ENCODE data around the gene SNX21. TPM values are rescaled to one million over a fixed set of nuclear protein-coding genes. Genes with fewer than 3 reads are reported as not detected.
"Not testable (repeated sequence)": the region's sequence is repeated elsewhere in the genome, so short reads cannot be mapped to it uniquely, and the experiment has no call there.

Gene SNX21
- total RNA-seq, 1 donor: 5.7 TPM

DNA sequence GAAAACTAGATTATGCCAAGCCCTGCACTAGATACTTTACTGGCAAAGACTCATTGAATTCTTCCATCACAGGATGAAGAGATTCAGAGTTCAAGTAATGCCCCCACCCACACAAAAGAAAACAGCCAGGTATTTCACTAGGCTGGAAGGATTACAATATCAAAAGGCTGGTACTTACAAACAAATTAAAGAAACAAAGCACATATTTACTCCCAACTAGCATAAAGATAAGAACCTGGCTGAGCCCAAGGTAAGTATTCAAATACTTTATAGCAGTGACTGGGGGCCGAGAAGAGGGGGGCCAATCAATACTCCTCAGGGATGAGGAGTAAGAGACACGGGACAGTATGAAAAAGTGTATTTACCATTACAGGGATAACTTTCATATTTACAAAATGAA, 19.9 kb downstream of the SNX21 start:
- Histone ChIP-seq H3K27me3 (ENCODE audit: insufficient read depth, low read length) (no peaks in the 10 kb centered on the region), H3K9me3 (ENCODE audit: low read depth, low read length) (no peaks in the 10 kb centered on the region), H3K4me3 (ENCODE audit: low read length) (no peak overlapping the region), H3K4me1 (ENCODE audit: insufficient read depth, low read length) (peaks cover 27% of the 10 kb centered on the region)

DNA sequence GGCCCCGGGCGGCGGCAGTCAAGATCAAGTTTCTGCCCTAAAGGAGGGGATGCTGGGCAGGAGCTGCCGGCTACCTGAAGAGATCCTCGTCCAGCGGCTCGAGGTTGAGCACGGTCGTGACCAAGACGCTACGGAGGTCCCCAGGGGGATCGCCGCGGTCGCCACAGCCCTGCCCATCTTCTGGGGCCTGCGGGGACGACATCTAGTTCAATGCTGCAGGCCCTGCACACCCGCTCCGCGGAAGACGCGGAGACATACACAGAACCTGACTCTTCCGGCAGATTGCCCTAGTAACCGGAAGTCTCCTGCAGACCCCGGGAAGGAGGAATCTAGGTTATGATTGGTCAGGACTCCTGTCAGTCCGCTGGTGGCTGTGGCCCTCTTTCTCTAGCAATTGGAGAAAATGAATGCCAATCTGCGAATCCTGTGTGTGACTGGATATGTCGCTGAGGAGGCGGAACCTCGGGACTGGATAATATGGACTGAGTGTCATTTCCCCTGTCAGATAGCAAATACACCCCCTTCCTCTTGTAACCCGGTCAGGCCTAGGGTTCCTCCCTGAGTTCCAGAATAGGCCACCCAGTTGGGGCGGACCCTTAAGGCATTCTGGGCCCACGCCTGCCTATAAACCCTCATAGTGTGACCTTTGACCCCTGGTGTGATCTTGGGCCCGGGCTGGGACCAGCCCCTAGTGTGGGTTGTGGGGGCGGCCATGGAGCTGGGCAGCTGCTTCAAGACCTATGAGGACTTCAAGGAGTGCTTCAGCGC, 23.7 kb downstream of the SNX21 start, which contains the start of the genes ACOT8 and ZSWIM3:
Gene ACOT8 (minus strand): TSS at position 279 of the 768 bp plus-strand sequence. CDS start 77 bp downstream, at position 202.
Gene ZSWIM3 (plus strand): TSS at position 501 of the 768 bp plus-strand sequence. CDS start 212 bp downstream, at position 713.
- peak within 1 kb of the TSS; percentile 67 for H3K4me3 ChIP-seq (ENCODE audit: low read length)
- H3K9me3 ChIP-seq (ENCODE audit: low read depth, low read length): no peaks in the 10 kb centered on the region
- H3K4me1 ChIP-seq (ENCODE audit: insufficient read depth, low read length): peaks cover 28% of the 10 kb centered on the region
- H3K27me3 ChIP-seq (ENCODE audit: insufficient read depth, low read length): no peaks in the 10 kb centered on the region

DNA sequence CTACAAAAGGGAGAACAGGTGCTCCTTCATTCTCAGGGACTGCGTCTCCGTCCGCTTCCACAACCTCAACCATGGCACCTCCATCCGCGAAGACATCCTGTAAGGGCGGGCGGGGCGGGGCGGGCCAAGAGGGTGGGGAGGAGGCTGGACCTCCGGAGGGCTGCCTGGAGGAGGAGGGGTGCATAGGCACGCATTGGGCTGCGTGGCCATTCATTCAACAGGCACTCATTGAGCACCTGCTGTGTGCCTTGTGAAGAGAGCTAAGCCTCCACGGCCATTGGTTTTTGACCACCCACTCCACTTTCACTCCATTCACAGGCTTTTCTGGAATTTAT, 24.2 kb downstream of the SNX21 start:
- Histone ChIP-seq H3K4me3 (ENCODE audit: low read length) (peak overlapping the region; percentile 67), H3K27me3 (ENCODE audit: insufficient read depth, low read length) (no peaks in the 10 kb centered on the region), H3K9me3 (ENCODE audit: low read depth, low read length) (no peaks in the 10 kb centered on the region), H3K4me1 (ENCODE audit: insufficient read depth, low read length) (peaks cover 28% of the 10 kb centered on the region)

DNA sequence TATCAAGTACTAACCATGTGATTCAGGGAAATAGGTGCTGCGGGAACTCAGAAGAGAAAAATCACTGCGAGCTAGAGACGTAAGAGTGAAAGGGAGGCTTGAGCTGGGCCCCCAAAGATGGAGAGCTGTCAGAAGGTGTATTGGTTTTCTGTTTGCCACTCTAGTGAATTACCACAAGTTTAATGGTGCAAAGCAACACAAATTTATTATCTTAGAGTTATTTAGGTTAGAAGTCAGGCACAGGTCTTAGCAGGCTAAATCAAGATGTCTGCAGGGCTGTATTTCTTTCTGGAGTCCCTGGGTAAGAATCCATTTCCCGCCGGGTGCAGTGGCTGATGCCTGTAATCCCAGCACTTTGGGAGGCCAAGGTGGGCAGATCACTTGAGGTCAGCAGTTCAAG, 26.3 kb downstream of the SNX21 start:
- no peak overlapping the region for H3K4me3 ChIP-seq (ENCODE audit: low read length)
- peaks cover 25% of the 10 kb centered on the region for H3K4me1 ChIP-seq (ENCODE audit: insufficient read depth, low read length)
- no peaks in the 10 kb centered on the region for H3K27me3 ChIP-seq (ENCODE audit: insufficient read depth, low read length)
- H3K9me3 ChIP-seq (ENCODE audit: low read depth, low read length): no peaks in the 10 kb centered on the region

DNA sequence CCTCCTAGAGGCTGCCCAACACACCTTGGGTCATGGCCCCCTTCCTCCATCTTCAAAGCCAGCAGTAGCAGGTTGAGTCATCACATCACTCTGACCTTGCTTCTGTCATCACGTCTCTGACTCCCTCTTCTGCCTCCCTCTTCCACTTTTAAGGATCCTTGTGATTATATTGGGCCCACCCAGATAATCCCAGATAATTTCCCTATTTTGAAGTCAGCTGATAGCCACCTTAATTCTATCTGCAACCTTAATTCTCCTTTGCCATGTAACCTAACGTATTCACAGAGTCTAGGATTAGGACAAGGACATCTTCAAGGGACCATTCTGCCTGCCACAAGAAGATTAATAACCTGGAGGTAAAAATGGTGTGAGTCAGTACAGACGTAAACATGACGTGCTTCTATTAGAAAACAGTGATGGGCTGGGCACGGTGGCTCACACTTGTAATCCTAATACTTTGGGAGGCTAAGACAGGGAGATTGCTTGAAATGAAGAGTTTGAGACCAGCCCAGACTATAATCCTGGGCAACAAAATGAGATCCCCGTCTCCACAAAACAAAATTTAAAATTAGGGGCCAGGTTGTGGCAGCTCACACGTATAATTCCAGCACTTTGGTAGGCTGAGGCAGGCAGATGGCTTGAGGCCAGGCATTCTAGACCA, 27.1 kb downstream of the SNX21 start:
- Histone ChIP-seq H3K9me3 (ENCODE audit: low read depth, low read length) (no peaks in the 10 kb centered on the region), H3K4me3 (ENCODE audit: low read length) (no peak overlapping the region), H3K27me3 (ENCODE audit: insufficient read depth, low read length) (no peaks in the 10 kb centered on the region), H3K4me1 (ENCODE audit: insufficient read depth, low read length) (peaks cover 20% of the 10 kb centered on the region)

DNA sequence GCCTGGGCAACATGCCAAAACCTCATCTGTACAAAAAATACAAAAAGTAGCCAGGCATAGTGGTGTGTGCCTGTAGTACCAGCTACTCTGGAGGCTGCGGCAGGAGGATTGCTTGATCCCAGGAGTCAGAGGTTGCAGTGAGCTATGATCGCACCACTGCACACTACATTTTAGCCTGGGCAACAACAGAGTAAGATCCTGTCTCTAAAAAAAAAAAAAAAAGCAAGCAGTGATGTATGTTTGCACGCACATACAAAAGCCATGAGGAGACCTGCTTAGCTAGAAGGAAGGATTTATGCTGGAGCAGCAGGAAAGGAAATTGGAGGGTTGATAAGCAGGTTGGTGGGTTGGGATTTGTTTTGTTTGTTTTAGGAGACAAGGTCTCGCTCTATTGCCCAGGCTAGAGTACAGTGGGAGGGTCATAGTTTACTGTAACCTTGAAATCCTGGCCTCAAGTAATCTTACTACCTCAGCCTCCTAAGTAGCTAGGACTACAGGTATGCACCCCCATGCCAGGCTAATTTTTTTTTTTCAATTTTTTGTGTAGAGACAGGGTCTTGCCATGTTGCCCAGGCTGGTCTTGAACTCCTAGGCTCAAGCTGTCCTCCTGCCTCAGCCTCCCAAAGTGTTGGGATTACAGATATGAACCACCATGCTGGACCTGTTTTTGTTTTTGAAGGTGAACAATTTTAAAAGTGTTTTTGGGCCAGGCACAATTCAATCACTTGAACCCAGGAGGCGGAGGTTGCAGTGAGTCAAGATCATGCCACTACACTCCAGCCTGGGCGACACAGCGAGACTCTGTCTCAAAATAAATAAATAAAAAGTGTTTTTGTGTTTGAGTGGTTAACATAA, 27.8 kb downstream of the SNX21 start:
- H3K4me1 ChIP-seq (ENCODE audit: insufficient read depth, low read length): peaks cover 12% of the 10 kb centered on the region
- H3K4me3 ChIP-seq (ENCODE audit: low read length): no peak overlapping the region
- no peaks in the 10 kb centered on the region for H3K9me3 ChIP-seq (ENCODE audit: low read depth, low read length)
- no peaks in the 10 kb centered on the region for H3K27me3 ChIP-seq (ENCODE audit: insufficient read depth, low read length)

DNA sequence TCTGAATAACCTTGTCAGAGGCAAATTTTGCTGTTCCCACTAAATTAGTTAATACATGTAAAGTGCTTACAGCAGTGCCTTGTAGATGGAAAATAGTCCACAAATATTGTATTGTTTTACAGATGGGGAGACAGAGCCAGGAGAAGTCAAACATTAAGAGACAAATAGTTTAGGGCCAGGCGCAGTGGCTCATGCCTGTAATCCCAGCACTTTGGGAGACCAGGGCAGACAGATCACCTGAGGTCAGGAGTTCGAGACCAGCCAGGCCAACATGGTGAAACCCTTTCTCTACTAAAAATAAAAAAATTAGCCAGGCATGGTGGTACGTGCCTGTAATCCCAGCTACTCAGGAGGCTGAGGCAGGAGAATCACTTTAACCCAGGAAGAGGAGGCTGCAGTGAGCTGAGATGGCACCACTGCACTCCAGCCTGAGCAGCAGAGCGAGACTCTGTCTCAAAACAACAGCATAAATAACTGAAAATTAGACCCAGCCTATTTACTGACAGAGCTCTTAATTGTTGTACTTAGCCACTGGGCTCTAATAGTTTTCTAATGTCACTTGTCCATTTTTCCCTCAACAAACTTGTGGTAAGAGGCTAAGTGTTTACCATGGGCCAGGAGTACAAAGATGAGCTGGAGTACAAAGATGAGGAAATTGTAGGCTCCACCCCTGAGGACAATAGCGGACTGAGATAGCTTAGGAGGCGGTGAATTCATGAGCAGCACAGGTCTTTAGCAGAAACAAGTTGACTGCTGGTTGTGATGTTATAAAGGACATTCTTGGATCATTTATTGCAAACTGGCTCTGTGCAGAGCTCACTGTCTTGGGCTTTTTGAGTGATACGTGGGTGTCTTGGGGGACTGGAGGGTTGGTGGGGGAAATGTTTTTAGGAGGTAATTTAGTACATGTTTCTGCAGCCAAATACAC, 30.2 kb downstream of the SNX21 start:
- no peak overlapping the region for H3K4me3 ChIP-seq (ENCODE audit: low read length)
- H3K9me3 ChIP-seq (ENCODE audit: low read depth, low read length): no peaks in the 10 kb centered on the region
- H3K27me3 ChIP-seq (ENCODE audit: insufficient read depth, low read length): no peaks in the 10 kb centered on the region
- H3K4me1 ChIP-seq (ENCODE audit: insufficient read depth, low read length): no peaks in the 10 kb centered on the region

DNA sequence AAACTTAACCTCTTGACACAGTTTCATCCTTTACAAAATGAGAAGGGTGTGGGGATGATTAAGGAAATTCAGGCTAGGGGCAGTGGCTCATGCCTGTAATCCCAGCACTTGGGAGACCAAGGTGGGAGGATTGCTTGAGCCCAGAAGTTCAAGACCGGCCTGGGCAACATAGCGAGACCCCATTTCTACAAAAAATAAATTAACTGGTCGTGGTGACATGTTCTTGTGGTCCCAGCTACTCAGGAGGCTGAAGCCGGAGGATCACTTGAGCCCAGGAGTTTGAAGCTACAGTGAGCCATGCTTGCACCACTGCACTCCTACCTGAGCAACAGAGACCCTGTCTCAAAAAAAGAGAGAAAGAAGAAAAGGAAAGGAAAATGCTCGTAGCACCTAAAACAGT, 32.9 kb downstream of the SNX21 start:
- H3K4me1 ChIP-seq (ENCODE audit: insufficient read depth, low read length): no peaks in the 10 kb centered on the region
- no peak overlapping the region for H3K4me3 ChIP-seq (ENCODE audit: low read length)
- H3K9me3 ChIP-seq (ENCODE audit: low read depth, low read length): no peaks in the 10 kb centered on the region
- no peaks in the 10 kb centered on the region for H3K27me3 ChIP-seq (ENCODE audit: insufficient read depth, low read length)

DNA sequence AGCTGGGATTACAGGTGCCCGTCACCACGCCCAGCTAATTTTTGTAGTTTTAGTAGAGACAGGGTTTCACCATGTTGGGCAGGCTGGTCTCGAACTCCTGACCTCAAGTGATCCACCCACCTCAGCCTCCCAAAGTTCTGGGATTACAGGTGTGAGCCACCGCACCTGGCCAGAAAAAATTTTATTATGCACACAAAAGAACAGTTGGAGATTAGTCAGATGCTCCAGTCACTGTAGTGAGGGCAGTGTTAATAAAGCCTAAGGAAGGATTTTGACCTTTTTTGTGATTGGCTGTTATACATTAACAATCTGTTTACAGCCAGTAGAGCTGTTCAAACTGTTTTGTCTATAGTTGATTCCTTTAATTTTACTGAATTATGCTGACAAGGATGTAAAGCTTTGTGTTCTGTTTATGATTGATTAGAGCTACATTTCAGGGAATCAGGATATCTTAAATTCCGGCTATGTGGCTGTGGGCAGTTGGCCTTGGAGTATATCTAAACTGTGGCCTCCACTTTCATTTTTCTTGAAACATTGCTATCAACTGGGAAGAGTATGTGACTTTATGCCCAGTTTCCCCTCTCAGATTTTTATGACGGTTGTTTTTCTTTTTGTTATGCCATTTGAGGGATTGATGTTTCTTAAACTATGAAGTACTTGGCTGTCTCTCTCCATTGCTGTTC, 33.7 kb downstream of the SNX21 start:
- H3K4me3 ChIP-seq (ENCODE audit: low read length): no peak overlapping the region
- no peaks in the 10 kb centered on the region for H3K27me3 ChIP-seq (ENCODE audit: insufficient read depth, low read length)
- H3K9me3 ChIP-seq (ENCODE audit: low read depth, low read length): no peaks in the 10 kb centered on the region
- no peaks in the 10 kb centered on the region for H3K4me1 ChIP-seq (ENCODE audit: insufficient read depth, low read length)

DNA sequence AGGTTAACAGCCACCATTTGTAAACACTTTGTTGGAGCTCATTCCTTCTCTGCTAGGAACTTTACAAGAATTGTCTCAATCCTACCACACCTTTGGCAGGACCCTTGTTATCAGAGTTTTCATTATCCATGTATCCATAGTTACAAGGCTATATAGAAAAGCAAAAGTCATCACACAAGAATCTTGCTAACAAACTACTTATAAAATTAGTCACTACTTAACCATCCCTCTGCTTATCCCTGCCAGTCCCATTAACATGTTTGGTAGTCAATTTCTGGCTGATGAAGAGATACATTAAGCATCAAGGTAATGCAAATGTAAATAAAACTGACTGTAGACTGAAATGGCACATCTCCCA, 34.2 kb downstream of the SNX21 start:
- Histone ChIP-seq H3K4me3 (ENCODE audit: low read length) (no peak overlapping the region), H3K9me3 (ENCODE audit: low read depth, low read length) (no peaks in the 10 kb centered on the region), H3K27me3 (ENCODE audit: insufficient read depth, low read length) (no peaks in the 10 kb centered on the region), H3K4me1 (ENCODE audit: insufficient read depth, low read length) (no peaks in the 10 kb centered on the region)

DNA sequence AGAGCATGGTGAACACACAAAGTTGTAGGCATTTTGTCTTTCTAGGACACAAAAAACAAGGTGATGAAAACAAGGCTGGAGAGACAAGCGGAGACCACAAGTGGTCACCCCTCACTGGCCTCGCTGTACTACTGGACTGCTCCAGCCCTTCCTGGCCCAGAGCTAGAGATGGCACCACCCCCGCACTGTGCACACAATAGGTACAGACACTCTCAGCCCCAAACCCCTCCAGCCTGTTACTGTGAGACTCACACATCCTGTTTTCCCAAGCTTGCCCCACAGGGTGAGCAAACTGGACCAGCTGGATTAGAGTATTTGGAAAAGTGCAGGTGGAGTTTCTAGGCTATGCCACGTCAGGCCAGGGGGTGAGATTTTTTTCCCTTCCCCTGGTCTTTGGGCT, 39.0 kb downstream of the SNX21 start:
- H3K9me3 ChIP-seq (ENCODE audit: low read depth, low read length): no peaks in the 10 kb centered on the region
- no peaks in the 10 kb centered on the region for H3K4me1 ChIP-seq (ENCODE audit: insufficient read depth, low read length)
- no peaks in the 10 kb centered on the region for H3K27me3 ChIP-seq (ENCODE audit: insufficient read depth, low read length)
- no peak overlapping the region for H3K4me3 ChIP-seq (ENCODE audit: low read length)

DNA sequence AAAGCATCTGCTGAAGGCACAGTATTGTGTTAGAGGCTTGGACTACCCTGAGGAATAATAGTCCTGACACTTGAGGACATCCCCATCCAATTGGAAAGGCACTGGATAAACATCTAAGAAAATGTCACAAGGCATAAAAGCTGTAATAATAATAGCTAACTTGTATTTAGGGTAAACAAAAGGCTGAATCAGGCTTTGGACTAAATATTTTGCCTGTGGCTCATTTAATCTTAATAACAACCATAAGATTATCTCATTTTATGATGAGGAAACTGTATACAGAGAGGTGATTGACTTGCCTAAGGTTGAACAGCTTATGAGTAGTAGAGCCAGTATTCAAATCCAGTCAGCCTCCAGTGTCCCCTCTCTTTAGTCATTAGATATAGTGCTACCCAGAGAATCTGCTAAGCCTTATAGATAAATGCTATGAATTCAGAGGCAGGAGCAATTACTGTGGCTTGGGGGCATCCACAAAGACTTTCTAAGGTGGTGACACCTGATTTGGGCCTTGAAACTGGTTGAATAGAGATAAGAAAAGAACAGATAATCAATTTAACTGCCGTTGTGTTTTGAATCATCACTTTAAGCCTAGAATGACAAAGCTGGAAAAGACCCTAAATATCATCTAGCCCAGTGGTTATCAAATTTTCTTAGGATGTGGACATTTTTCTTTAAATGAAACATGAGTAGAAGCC, 40.0 kb downstream of the SNX21 start:
- no peaks in the 10 kb centered on the region for H3K27me3 ChIP-seq (ENCODE audit: insufficient read depth, low read length)

DNA sequence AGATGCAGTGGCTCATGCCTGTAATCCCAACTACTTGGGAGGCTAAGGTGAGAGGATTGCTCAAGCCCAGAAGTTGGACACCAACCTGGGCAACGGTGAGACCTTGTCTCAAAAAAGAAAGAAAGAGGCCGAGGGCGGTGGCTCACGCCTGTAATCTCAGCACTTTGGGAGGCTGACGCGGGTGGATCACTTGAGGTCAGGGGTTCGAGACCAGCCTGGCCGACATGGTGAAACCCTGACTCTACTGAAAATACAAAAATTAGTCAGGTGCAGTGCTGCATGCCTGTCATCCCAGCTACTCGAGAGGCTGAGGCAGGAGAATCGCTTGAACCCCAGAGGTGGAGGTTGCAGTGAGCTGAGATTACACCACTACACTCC, 40.5 kb downstream of the SNX21 start:
- H3K4me3 ChIP-seq (ENCODE audit: low read length); H3K4me1 ChIP-seq (ENCODE audit: insufficient read depth, low read length); H3K27me3 ChIP-seq (ENCODE audit: insufficient read depth, low read length); H3K9me3 ChIP-seq (ENCODE audit: low read depth, low read length): not testable (repeated sequence)

More for the DNA sequence above, 40.0 kb downstream of the SNX21 start:
- no peaks in the 10 kb centered on the region for H3K9me3 ChIP-seq (ENCODE audit: low read depth, low read length)
- no peaks in the 10 kb centered on the region for H3K4me1 ChIP-seq (ENCODE audit: insufficient read depth, low read length)
- H3K4me3 ChIP-seq (ENCODE audit: low read length): no peak overlapping the region

All from mononuclear cell (primary cell).